ENCODE measurements around the gene DEFB126. TPM values are rescaled to one million over a fixed set of nuclear protein-coding genes. Genes with fewer than 3 reads are reported as not detected.

Gene DEFB126
- total RNA-seq, 4 donors from 2014 or later = not detected

DNA sequence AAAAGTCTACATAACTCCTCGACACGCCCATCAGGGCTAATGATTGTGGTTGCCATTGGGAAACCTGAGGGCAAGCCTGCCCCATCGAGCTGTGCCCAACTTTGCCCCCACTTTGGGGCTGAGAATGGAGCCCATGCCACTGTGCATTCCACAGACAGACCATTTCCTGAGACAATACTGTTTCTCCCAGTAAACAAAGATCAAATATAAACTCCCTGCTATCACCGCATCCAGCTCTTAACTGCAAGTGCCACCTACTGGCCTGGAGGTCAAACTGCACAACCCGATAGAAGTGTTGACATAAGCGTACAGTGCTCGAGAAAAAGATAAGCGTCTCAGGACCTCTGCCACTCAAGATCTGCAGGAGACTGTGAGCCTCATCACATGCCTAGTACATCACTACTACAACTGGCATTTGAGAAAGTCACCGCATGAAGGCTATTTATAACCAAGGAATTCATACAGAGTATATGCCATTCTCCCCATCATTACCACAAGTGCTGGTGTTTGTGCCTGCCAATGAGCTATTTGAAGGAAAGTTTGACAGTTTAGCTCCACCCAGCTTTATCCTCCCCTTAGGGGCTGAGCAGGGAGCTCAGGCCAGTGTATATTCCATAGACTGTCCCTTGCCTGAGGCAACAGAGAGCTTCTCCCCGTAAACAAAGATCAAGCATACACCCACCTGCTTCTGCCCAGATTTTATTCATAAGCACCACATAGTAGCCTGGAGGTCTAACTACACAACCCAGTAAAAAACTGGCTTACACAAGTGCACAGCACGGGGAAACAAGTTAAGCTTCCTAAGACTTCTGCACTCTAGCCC is 4.5 kb upstream of the DEFB126 start:
- no peak for TF ChIP-seq CTCF (IDR thresholded peaks at IDR 0.05)
- no peak for DNase-seq (ENCODE audit: low spot score)
- ATAC-seq (ENCODE audit: low FRiP score) = no peak

GRCh38 chr20:145877-146276 is 3.5 kb downstream of the DEFB126 start:
- TF ChIP-seq CTCF (IDR thresholded peaks at IDR 0.05) = no peak
- DNase-seq (ENCODE audit: low spot score) (no peak), ATAC-seq (ENCODE audit: low FRiP score) (no peak)

DNA sequence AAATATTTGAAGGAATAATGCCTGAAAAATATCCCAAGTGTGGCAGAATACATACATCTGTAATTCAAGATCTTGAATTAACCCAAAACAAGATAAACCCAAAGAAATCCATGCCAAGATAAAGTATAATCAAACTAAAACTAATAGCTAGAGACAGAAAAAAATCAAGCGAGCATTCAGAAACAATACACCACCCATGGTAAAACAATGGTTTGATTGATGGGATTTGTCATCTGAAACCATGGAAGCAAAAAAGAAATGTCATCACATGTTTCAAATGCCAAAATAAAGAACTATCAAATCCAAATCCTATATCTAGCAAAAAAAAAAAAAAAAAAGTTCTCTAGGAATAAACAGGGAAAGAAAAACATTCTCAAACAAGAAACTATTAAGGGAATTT is 9.7 kb downstream of the DEFB126 start:
- no peak for TF ChIP-seq CTCF (IDR thresholded peaks at IDR 0.05)
- DNase-seq (ENCODE audit: low spot score) (no peak), ATAC-seq (ENCODE audit: low FRiP score) (no peak)

GRCh38 chr20:157154-157553 is 14.8 kb downstream of the DEFB126 start, which contains the start of gene DEFB127:
DEFB127 (plus strand) TSS chr20:157454; CDS start chr20:157545, 91 bp downstream.
- no peak for DNase-seq (ENCODE audit: low spot score)
- no peak for TF ChIP-seq CTCF (IDR thresholded peaks at IDR 0.05)
- ATAC-seq (ENCODE audit: low FRiP score) = no peak

DNA sequence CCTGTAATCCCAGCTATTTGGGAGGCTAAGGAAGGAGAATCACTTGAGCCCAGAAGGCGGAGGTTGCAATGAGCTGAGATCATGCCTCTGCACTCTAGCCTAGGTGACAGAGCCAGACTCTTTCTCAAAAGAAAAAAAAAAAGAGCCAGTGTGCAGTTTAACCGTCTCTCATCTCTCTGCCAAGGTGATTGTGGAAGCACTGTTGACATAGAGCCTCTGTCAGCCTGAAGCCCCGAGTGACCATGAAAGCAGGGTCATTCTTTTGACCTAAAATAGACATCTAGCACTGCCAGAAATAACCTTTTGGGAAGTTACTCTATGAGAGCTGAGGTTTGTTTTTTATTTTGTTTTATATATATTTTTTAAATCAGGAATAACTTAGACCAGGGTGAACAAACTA is 22.2 kb downstream of the DEFB126 start:
- ATAC-seq (ENCODE audit: low FRiP score) (no peak), DNase-seq (ENCODE audit: low spot score) (no peak)
- TF ChIP-seq CTCF (IDR thresholded peaks at IDR 0.05) = no peak

GRCh38 chr20:168876-169275 is 26.5 kb downstream of the DEFB126 start:
- DNase-seq (ENCODE audit: low spot score) = no peak
- TF ChIP-seq CTCF (IDR thresholded peaks at IDR 0.05) = no peak
- no peak for ATAC-seq (ENCODE audit: low FRiP score)

- no peak for TF ChIP-seq CTCF (IDR thresholded peaks at IDR 0.05)
- ATAC-seq (ENCODE audit: low FRiP score) = no peak
- DNase-seq (ENCODE audit: low spot score) = no peak
Measured at GRCh38 chr20:184288-184687, 41.9 kb downstream of the DEFB126 start.

Data from omental fat pad (tissue), 4 donors.